Colon (tissue), 2 donors: ENCODE results near the gene ZNF234.
"Not testable (repeated sequence)": the region's sequence is repeated elsewhere in the genome, so short reads cannot be mapped to it uniquely, and the experiment has no call there.

Source experiments
- FAIRE-seq: peaks from 2 replicates; lab custom pipeline; 2012; peaks lifted over from hg19 to GRCh38; lab: Jason Lieb, UNC
- donor health status: control.
- donor health status: control.

The ZNF234 gene

GRCh38 chr19:44182145-44182544, 40.8 kb downstream of the ZNF234 start:
- FAIRE-seq = no peak

DNA sequence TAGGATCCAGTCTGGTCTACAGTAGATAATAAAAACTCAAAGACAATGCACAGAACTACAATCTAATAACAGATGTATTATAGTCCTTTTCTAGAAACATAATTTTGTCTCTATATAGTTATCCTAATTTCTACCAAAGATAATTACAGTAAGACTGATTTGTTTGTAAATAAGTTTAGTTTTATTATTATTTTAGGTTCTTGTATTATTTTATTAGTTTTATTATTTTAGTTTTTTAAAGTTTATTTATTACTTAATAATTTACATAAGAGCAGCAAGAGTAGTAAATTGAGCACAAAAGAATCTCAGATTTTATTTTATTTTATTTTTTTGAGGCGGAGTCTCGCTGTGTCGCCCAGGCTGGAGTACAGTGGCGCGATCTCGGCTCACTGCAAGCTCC, 48.7 kb downstream of the ZNF234 start:
- peak; percentile 68 for FAIRE-seq

- no peak for FAIRE-seq
Measured at GRCh38 chr19:44192127-44192526, 50.8 kb downstream of the ZNF234 start.

- no peak for FAIRE-seq
Measured at GRCh38 chr19:44196772-44197171, 55.4 kb downstream of the ZNF234 start.

- no peak for FAIRE-seq
Measured at GRCh38 chr19:44202470-44202869, 61.1 kb downstream of the ZNF234 start.

GRCh38 chr19:44202974-44203373, 61.6 kb downstream of the ZNF234 start:
- FAIRE-seq = no peak

GRCh38 chr19:44203877-44204276, 62.5 kb downstream of the ZNF234 start:
- not testable (repeated sequence) for FAIRE-seq

- no peak for FAIRE-seq
Measured at GRCh38 chr19:44204772-44205171, 63.4 kb downstream of the ZNF234 start.

DNA sequence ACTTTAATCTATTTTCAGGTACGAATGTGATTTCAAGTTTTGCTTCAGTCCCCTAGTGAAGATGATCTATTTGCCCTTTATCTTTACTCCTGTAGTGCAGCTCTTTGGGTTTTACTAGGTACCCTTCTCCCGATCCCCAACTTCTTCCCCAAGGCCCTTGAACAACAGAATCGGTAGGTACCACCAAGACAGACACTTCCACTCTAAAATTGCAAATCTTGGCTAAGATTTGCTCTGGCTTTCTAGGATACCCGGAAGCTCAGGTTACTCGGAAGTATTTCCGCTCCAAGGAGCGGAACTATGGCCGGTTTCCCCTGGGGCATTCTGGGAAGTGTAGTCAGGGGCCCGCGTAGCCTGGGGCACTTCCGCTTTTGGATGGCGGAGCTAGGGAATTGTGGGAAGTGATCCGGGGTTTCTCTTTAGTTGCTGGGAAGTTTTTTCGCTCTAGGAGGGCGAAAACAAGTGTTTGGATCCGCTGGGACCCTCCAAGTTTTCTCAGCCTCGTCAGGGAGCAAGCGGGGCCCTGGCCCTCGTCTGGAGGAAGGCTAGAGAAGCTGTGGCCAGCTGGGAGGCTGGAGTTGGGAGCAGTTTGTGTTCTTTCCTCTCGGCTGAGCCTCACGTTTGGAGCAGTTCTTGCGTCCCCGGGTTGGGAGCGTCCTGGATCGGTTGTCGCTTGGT, 65.9 kb downstream of the ZNF234 start:
- peak; percentile 70 for FAIRE-seq
